Dermis microvascular lymphatic vessel endothelial cell (primary cell): ENCODE results near the gene ATF7. TPM values are rescaled to one million over a fixed set of nuclear protein-coding genes. Genes with fewer than 3 reads are reported as not detected.
"Not testable (repeated sequence)": the region's sequence is repeated elsewhere in the genome, so short reads cannot be mapped to it uniquely, and the experiment has no call there.

Experiments
- DNase-seq, 2 donors: peaks; one replicate each; pipeline versions ENCODE4 v3.0.0 to v3.0.0-alpha.2; 2010; ENCODE audit warnings: low read depth in 2 of 2
- total RNA-seq: library from RNA; depleted of rRNA; stranded (reverse); fragments of >200 nt; gene quantifications from 2 replicates; pipeline ENCODE4 v1.2.1, GENCODE V29; 2014

ATF7 gene
- total RNA-seq, 1 donor from 2014 or later: 8.6 TPM

DNA sequence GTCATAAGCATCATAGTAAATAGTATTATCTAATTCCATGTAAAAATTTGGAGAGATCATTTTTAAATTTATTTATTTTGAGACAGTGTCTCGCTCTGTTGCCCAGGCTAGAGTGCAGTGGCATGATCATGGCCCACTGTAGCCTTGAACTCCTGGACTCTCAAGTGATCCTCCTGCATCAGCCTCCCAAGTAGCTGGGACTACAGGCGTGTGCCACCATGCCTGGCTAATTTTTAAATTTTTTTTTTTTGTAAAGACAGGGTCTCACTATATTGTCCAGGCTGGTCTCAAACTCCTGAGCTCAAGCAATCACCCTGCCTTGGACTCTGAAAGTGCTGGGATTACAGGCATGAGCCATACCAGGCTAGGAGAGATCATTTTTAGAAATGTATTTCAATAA is 27.2 kb downstream of the ATF7 start:
- not testable (repeated sequence) for DNase-seq

GRCh38 chr12:53596920-53597363 is 29.2 kb downstream of the ATF7 start:
- peak; percentile 95 to 96 for DNase-seq

DNA sequence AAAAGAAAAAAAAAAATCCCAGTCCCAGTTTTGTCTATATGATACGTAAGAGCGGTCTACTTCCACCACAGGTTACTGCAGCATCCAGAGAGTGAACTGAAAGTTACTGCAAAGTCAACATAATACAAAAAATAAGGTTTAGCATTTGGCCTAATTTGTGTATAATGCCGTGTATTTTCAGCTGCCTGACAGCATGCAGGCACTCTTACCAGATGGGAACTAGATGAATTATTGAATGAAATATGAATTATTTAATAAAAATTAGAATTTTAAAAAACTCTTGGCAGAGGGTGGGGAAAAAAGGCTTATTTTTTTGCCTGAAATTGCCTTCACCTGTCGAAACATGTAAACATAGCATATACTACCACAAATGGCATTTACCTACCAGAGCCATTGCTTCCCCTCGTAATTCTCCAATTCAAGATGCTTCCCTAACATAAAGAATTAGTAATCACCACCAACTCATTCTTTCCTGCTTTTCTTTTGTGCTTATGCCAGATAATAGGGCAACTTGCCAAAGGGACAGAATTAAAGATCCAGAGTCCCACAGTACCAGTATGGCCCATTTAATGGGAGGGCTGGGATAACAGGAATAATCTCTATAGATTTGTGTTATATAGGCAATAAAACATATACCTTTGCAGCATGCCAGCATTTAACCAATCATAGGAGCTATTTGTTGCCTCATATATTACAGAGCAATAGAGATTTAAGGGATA is 31.1 kb downstream of the ATF7 start:
- peak; percentile 45 to 80 for DNase-seq

DNA sequence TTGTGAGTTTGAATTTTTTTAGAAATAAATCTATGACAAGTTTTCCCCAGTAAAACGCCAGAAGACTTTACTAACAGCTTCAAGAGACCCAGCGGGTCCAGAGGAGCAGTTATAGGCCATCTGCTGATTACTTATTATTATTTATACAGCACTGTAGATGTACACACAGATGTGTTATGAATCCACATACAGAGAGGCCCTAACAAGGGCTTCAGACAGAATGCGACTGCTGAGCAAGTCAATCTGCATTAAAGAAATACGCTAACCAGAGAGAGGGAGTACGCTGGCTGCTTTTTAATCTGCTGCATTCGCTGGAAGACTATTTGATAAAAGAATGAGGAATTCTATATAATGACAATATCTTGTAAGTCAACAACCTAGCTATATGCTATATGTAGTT is 32.5 kb downstream of the ATF7 start:
- DNase-seq: no peak

DNA sequence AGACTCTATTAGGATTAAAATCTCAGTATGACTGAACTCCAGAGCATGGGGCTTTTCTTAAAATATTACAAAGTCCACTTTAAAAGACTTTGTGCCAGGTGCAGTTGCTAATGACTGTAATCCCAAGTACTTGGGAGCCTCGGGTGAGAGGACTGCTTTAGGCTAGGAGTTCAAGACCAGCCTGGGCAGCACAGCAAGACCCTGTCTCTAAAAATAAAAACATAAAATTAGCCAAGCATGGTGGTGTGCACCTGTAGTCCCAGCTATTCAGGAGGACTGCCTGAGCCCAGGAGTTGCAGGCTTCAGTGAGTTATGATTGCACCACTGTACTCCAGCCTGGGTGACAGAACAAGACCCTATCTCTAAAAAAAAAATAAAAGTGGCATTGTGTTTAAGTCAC is 33.2 kb downstream of the ATF7 start:
- DNase-seq: no peak

DNA sequence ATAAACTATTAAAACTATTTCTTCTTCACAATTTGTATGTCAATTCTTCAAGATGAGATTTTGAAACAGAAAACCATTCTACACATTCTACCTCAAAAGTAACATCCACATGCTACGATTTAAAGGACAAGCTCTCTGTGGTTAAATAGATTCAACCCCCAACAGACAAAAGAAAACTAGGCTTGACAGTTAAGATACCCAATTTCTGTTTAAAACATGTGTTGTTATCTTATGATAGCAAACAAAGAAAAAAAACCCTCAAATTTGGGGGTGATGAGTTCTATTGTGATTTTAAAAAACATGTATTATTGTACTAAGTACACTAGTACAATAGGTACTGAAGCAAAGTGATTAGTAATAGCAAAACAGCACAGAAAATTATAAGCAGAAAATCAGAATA is 33.8 kb downstream of the ATF7 start:
- DNase-seq: no peak

DNA sequence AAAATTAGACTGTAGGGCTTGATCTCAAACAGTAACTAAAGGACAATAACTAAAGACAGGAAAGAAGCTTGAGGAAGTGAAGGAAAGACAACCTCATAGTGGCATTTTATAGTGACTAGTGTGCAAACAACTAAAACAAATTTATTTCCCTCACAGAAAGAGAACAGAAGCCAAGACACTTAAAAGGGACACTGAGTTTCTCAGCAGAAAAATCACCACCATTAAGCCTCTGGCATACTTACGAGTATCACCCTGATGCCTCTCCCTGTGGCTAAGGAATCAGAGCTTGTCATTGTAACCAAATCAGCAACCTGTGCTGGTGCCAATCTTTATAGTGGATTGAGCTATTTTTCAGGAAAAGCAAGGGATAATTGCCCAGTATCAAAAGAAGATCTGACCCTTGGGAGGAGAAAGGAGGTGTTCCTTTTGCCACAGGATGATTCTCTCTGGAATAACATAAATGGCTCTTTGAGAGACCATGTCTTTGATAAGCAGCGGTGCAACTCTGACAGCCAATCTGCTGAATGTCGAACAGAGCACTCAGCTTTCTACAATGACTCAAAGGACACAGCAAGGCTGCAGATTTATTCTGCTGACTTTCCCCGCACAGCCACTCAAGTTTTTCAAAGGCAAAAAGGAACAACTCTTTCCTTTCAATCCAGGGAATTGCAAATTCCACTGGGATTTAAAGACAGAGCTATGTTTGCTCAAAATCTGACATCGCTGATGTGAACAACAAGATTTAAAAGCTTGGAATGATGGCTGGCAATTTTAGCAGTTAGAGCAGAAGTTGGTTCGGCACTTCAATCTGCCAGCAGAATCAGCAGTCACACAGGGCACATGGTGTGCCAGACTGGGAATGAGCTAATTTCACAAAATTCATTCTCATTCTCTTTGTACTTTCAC is 34.6 kb downstream of the ATF7 start:
- DNase-seq: peak in 1 of 2 donors; percentile 28

DNA sequence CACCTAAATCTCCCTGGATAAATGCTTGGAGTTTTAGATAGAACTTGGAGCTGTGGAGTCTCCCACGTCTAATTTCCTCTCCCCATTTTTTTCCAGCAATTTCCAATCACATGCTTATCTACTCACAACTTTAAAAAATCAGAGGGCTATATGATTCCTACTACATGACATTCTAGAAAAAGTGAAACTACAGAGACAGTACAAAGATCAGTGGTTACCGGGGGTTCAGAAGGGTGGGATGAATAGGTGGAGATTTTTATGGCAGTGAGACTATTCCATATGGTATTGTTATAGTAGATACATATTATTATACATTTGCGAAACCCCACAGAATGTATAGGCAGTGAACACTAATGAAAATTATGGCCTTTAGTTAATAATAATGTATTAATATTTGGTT is 35.5 kb downstream of the ATF7 start:
- DNase-seq: no peak

DNA sequence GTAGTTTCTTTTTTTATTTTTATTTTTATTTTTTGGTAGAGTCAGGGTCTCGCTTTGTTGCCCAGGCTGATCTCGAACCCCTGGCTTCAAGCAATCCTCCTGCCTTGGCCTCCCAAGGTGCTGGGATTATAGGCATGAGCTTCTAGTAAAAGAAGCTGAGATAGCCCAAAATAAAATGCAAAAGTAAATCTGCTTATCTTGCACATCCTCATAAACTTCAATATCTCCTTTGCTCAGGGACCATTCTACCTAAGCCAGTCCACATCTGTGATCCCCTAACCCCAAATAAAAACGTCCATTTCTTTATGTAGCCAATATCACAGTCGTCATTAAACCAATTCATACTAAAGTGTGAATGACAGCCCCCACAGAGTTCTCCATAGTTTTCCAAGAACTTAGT is 36.3 kb downstream of the ATF7 start:
- no peak for DNase-seq

DNA sequence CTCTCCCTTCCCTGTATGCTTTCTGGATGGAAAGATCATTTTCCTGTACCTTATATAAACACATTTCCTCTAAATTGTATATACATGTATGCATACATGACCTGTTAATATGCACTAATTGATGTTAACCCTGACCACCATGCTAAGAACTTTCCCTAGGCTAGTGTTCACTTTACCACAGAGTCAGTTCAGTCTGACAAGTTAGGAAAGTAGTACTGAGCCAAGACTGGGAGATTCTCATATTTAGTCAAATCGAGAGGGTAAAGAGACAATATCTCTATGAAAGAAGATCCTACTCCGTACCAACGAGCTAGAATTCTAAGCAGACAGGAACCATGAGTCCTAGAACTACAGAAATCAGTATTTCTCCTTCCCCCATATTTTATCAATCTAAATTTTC is 36.8 kb downstream of the ATF7 start:
- no peak for DNase-seq

DNA sequence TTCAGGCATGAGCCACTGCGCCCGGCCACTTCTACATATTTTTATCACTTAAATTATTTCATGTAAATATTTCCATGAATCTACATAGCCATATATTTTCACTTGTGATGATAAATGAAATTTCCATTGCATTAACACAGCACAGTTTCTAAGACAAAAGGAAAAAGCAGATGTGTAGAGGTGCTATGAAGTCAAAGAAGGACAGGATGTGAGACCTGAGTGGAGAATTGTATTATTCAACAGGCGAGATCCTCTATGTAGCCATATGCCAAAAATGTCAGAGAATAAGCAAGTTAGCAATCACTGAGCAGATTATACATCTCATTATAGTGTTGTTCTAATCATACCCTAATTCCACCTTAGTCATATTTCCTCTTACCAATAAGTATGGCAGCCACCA is 38.1 kb downstream of the ATF7 start:
- DNase-seq: no peak

DNA sequence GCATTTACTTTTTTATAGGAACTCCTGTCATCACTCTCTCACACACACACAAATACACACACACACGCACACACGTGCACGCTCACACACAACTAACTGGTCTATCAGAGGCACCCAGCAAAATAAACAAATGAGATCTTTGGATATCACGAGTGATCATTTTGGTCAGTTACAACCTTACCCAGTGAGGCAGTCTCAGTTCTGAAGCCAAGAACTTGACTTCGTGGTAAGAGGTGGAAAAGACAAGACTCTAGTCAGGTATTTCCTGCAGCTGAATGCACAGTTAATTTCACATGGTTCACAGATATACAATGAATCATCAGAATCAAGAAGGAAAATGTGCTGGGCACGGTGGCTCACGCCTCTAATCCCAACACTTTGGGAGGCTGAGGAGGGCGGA is 39.4 kb downstream of the ATF7 start:
- no peak for DNase-seq

- no peak for DNase-seq
Measured at GRCh38 chr12:53585448-53586125, 40.6 kb downstream of the ATF7 start.

GRCh38 chr12:53579545-53579955 is 46.6 kb downstream of the ATF7 start:
- no peak for DNase-seq

DNA sequence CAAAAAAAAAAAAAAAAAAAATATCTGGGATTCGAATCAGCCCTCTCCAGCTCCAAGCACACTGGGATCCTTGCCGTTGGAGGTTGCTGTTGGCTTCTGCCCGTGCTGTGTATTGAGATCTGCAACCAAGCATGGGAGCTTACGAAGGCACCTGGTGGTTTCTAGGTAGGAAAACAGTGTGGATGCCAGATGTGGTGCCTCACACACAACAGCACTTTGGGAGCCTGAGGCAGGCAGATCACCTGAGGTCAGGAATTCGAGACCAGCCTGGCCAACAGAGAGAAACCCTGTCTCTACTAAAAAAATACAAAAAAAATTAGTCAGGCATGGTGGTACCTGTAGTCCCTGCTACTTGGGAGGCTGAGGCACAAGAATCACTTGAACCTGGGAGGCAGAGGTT is 47.4 kb downstream of the ATF7 start:
- no peak for DNase-seq

GRCh38 chr12:53577941-53578352 is 48.2 kb downstream of the ATF7 start:
- no peak for DNase-seq

DNA sequence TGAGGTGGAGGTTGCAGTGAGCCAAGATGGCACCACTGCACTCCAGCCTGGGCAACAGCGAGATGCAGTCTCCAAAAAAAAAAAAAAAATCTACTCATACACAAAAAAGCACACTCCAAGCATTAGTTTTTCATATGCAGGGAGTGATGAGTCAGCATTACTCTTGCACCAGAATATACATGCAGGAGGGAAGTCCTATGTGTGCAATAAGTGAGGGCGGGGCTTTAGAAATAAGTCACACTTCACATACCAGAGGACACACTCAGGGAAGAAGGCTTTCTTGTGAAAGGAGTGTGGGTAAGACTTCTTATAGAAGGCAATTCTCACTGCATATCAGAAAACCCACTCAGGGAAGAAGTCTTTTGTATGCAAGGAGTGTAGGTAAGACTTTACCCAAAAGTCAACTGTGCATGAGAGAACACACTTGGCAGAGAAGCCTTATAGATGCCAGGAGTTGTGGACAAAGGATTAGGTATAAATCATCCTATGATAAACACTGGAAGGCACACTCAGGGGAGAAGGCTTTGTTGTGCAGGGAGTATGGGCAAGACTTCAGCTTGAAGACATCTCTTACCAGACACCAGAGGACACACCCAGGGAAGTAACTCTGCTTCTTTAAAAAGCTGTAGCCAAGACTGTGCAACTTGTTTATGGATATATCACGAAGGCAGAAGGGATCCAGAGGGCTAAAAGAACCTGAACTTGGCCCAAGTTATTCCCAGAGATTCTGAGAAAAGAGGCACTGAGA is 50.5 kb downstream of the ATF7 start:
- DNase-seq: no peak

GRCh38 chr12:53572134-53572758 is 53.9 kb downstream of the ATF7 start:
- DNase-seq: no peak

DNA sequence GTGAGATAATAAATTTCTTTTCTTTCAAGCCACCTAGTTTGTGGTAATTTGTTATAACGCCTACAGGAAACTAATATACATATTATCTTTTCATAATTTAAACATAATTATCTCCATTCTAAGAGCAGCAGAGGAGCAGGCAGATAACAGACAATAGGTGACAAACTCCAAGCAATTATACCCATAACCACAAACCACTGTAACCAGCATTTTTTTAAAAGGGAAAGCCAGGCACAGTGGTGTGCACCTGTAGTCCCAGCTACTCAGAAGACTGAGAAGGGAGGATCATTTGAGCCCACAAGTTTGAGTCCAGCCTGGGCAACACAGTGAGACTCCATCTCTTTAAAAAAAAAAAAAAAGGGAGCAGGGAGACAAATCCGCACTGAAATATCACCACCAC is 54.9 kb downstream of the ATF7 start:
- no peak for DNase-seq

GRCh38 chr12:53568809-53569557 is 57.2 kb downstream of the ATF7 start:
- no peak for DNase-seq
